CD4-positive, alpha-beta memory T cell (primary cell): Measurements from ENCODE around the gene SCAPER. TPM values are rescaled to one million over a fixed set of nuclear protein-coding genes. Genes with fewer than 3 reads are reported as not detected.
"Not testable (repeated sequence)": the region's sequence is repeated elsewhere in the genome, so short reads cannot be mapped to it uniquely, and the experiment has no call there.

Source experiments
- CTCF ChIA-PET: fragments of 350-600 bp; sonication (Branson Sonifier 250); formaldehyde crosslinking; loops from one replicate; lab custom pipeline; 2021; ENCODE audit warnings: inconsistent platforms; ENCODE audit not compliant: partially characterized antibody; lab: Charles Lee
- POLR2A ChIA-PET: fragments of 350-600 bp; sonication (Branson Sonifier 250); formaldehyde crosslinking; loops from one replicate; lab custom pipeline; 2021; ENCODE audit not compliant: partially characterized antibody; lab: Charles Lee
- DNase-seq, 5 donors: peaks; one replicate each; pipeline versions ENCODE4 v3.0.0 to v3.0.0-alpha.2; 2020 to 2022; ENCODE audit warnings: mixed read lengths in 1 of 5
- H3K27ac ChIP-seq: one replicate; pipeline ENCODE4 v1.7.0; 2013; ENCODE audit warnings: low read depth, low read length
- H3K27me3 ChIP-seq: 2 replicates; pipeline ENCODE4 v1.7.0; 2013; ENCODE audit warnings: mild to moderate bottlenecking, low read length, moderate library complexity; ENCODE audit not compliant: insufficient read depth
- H3K36me3 ChIP-seq: 2 replicates; pipeline ENCODE4 v1.7.0; 2013; ENCODE audit warnings: mild to moderate bottlenecking, low read length, moderate library complexity; ENCODE audit not compliant: insufficient read depth
- H3K4me1 ChIP-seq: 2 replicates; pipeline ENCODE4 v1.7.0; 2013; ENCODE audit warnings: mild to moderate bottlenecking, low read length, moderate library complexity; ENCODE audit not compliant: insufficient read depth
- H3K4me3 ChIP-seq, 2 donors: one replicate each; pipeline ENCODE4 v1.7.0; 2013; ENCODE audit warnings: low read length in 2 of 2, mild to moderate bottlenecking in 1 of 2
- H3K9me3 ChIP-seq, 2 donors: one replicate each; pipeline ENCODE4 v1.7.0; 2013; ENCODE audit warnings: low read length in 2 of 2, control low read depth in 1 of 2; ENCODE audit not compliant: control insufficient read depth in 1 of 2
- H3K27ac Mint-ChIP-seq, 7 donors: one replicate each; pipeline ENCODE4 v1.8.0; 2020 to 2021; ENCODE audit warnings: mixed read lengths in 7 of 7, mild to moderate bottlenecking in 6 of 7, inconsistent platforms in 3 of 7, moderate library complexity in 3 of 7
- H3K27me3 Mint-ChIP-seq, 2 donors: one replicate each; pipeline ENCODE4 v1.8.0; 2020 to 2021; ENCODE audit warnings: mixed read lengths in 2 of 2
- H3K36me3 Mint-ChIP-seq, 2 donors: one replicate each; pipeline ENCODE4 v1.8.0; 2020 to 2021; ENCODE audit warnings: mixed read lengths in 2 of 2, inconsistent platforms in 1 of 2, mild to moderate bottlenecking in 1 of 2
- H3K4me1 Mint-ChIP-seq, 4 donors: one replicate each; pipeline ENCODE4 v1.8.0; 2020 to 2021; ENCODE audit warnings: mixed read lengths in 4 of 4, mild to moderate bottlenecking in 1 of 4
- H3K4me3 Mint-ChIP-seq, 8 donors: one replicate each; pipeline ENCODE4 v1.8.0; 2020 to 2021; ENCODE audit warnings: mixed read lengths in 8 of 8, mild to moderate bottlenecking in 7 of 8, moderate library complexity in 6 of 8, inconsistent platforms in 3 of 8
- H3K9me3 Mint-ChIP-seq, 8 donors: one replicate each; pipeline ENCODE4 v1.8.0; 2020 to 2021; ENCODE audit warnings: mixed read lengths in 8 of 8, mild to moderate bottlenecking in 5 of 8, inconsistent platforms in 3 of 8, moderate library complexity in 1 of 8
- intact Hi-C: fragments of 100-400 bp; cut with micrococcal nuclease; formaldehyde crosslinking; loops from one replicate; pipeline ENCODE4 v1.15.1; 2023
- polyA plus RNA-seq, 2 donors: library from polyadenylated mRNA; unstranded; fragments of 300-500 nt; fragmentation: Illumina TruSeq; gene quantifications; one replicate each; pipeline ENCODE4 v1.2.3, GENCODE V29; 2021
- total RNA-seq, 2 experiments: library from RNA; stranded (reverse); gene quantifications; one replicate each; pipeline ENCODE4 v1.2.3, GENCODE V29; 2021

The SCAPER gene
- total and polyA plus RNA-seq, 4 experiments from 2014 or later: 7.2 to 41.4 (median 34.3) TPM

DNA sequence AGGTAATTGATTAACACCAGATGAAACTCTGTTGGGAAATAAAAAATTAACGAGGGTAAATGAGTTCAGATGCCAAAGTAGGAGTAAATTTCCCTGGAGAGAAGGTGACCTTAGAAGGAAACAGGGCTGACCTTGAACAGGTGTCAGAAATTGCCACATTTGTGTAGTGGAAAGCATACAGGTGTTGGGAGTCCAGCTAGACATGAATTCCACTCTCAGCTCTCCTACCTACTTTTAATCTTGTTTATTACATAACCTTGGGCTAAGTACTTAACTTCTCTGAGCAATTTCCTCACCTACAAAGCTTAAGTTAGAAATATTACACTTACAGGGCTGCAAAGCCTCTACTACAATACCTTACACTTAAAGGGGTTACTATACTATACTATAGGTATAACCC lies 472.5 kb downstream of the SCAPER start:
- no peak overlapping the region for H3K27ac Mint-ChIP-seq
- H3K4me1 Mint-ChIP-seq: peaks cover 0 to 4% (median 0%) of the 10 kb centered on the region in 4 donors
- no peaks in the 10 kb centered on the region for H3K4me1 ChIP-seq
- H3K27ac ChIP-seq: no peak overlapping the region
- CTCF ChIA-PET: interaction anchor here (1.0 kb wide), 1 partner anchor 16 kb away, joined by 3 read pairs; no protein-coding TSS in a partner anchor
- POLR2A ChIA-PET: no interaction called here
- H3K36me3 Mint-ChIP-seq: peaks cover 47 to 62% of the 10 kb centered on the region in 2 donors
- no peaks in the 10 kb centered on the region for H3K9me3 ChIP-seq
- H3K4me3 Mint-ChIP-seq: no peak overlapping the region
- no peaks in the 10 kb centered on the region for H3K27me3 Mint-ChIP-seq
- no peak overlapping the region for H3K4me3 ChIP-seq
- no peaks in the 10 kb centered on the region for H3K36me3 ChIP-seq
- H3K27me3 ChIP-seq: no peaks in the 10 kb centered on the region
- DNase-seq: no peak
- intact Hi-C loops: no loop called here
- H3K9me3 Mint-ChIP-seq: peaks cover 0 to 9% (median 0%) of the 10 kb centered on the region in 8 donors

DNA sequence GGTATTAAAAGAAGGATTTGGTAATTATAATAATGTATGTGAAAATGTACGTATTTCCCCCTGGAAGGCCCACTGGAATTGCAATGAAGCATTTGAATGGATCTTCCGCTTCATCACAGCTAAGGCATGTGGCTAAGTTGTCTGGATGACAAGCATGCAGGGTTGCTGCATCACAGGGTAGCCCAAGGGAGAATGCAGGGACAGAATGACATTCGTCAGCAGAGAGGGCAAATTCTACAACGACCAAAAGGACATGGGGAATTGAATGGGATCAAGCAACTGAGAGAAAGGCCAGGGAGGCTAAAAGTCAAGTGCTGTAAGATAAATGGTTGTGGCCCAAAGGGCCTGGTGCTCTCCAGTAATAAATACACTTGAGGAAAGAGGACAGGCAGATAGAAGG lies 473.2 kb downstream of the SCAPER start:
- POLR2A ChIA-PET: no interaction called here
- Mint-ChIP-seq H3K4me1 (peaks cover 0 to 4% (median 0%) of the 10 kb centered on the region in 4 donors), H3K9me3 (peaks cover 0 to 13% (median 1%) of the 10 kb centered on the region in 8 donors), H3K4me3 (no peak overlapping the region), H3K27ac (no peak overlapping the region), H3K36me3 (peaks cover 48 to 62% of the 10 kb centered on the region in 2 donors), H3K27me3 (no peaks in the 10 kb centered on the region)
- no peak for DNase-seq
- H3K27me3 ChIP-seq: no peaks in the 10 kb centered on the region
- H3K4me1 ChIP-seq: no peaks in the 10 kb centered on the region
- no peaks in the 10 kb centered on the region for H3K36me3 ChIP-seq
- no peaks in the 10 kb centered on the region for H3K9me3 ChIP-seq
- H3K4me3 ChIP-seq: no peak overlapping the region
- no peak overlapping the region for H3K27ac ChIP-seq
- CTCF ChIA-PET: no interaction called here
- intact Hi-C loops: no loop called here

DNA sequence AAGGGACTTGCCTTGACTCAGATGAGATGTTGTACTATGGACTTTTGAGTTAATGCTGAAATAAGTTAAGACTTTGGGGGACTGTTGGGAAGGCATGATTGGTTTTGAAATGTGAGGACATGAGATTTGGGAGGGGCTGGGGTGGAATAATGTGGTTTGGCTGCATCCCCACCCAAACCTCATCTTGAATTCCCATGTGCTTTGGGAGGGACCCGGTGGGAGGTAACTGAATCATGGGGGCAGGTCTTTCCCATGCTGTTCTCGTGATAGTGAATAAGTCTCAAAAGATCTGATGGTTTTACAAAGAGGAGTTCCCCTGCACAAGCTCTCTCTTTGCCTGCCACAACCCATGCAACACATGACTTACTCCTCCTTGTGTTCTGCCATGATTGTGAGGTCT lies 474.4 kb downstream of the SCAPER start:
- H3K4me1 Mint-ChIP-seq, H3K4me3 Mint-ChIP-seq, H3K27me3 ChIP-seq, H3K4me3 ChIP-seq, H3K27ac Mint-ChIP-seq, CTCF ChIA-PET, intact Hi-C loops, H3K36me3 ChIP-seq, DNase-seq, H3K27me3 Mint-ChIP-seq, H3K4me1 ChIP-seq, H3K9me3 ChIP-seq, POLR2A ChIA-PET, H3K27ac ChIP-seq: not testable (repeated sequence)
- H3K36me3 Mint-ChIP-seq: peaks cover 53 to 69% of the 10 kb centered on the region in 2 donors
- peaks cover 0 to 18% (median 3%) of the 10 kb centered on the region in 8 donors for H3K9me3 Mint-ChIP-seq

DNA sequence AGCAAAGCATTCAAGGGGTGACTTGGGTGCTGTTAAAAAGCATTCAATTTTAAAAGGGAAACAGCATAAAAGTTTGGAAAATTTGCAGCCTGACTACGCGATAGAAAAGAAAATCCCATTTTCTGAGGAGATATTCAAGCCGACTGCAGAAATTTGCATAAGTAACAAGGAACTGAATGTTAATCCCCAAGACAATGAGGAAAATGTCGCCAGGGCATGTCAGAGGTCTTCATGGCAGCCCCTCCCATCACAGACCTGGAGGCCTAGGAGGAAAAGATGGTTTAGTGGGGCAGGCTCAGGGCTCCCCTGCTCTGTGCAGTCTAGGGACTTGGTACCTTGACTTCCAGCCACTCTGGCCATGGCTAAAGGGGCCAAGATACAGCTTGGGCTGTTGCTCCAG lies 475.5 kb downstream of the SCAPER start:
- no peak for DNase-seq
- Mint-ChIP-seq H3K4me3 (no peak overlapping the region), H3K9me3 (peaks cover 0 to 20% (median 4%) of the 10 kb centered on the region in 8 donors), H3K27ac (no peak overlapping the region), H3K4me1 (peaks cover 0 to 2% (median 0%) of the 10 kb centered on the region in 4 donors), H3K27me3 (no peaks in the 10 kb centered on the region), H3K36me3 (peaks cover 50 to 74% of the 10 kb centered on the region in 2 donors)
- POLR2A ChIA-PET: no interaction called here
- no peaks in the 10 kb centered on the region for H3K27me3 ChIP-seq
- H3K9me3 ChIP-seq: no peaks in the 10 kb centered on the region
- H3K36me3 ChIP-seq: no peaks in the 10 kb centered on the region
- no peak overlapping the region for H3K27ac ChIP-seq
- no peak overlapping the region for H3K4me3 ChIP-seq
- intact Hi-C loops: no loop called here
- H3K4me1 ChIP-seq: no peaks in the 10 kb centered on the region
- CTCF ChIA-PET: no interaction called here

DNA sequence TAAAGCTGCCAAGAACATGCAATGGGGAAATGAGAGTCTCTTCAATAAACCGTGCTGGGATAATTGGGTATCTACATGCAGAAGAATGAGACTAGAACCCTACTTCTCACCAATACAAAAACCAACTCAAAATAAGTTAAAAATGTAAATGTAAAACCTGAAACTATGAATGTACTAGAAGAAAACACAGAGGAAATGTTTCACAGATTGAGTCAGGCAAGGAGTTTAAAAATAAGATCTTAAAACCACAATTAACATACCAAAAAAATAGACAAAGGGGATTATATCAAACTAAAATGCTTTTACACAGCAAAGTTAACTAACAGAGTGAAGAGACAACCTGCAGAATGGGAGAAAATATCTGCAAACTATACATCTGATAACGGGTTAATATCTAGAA lies 478.2 kb downstream of the SCAPER start:
- Histone ChIP-seq H3K9me3 (no peaks in the 10 kb centered on the region), H3K27ac (no peak overlapping the region), H3K4me1 (no peaks in the 10 kb centered on the region), H3K4me3 (no peak overlapping the region), H3K27me3 (no peaks in the 10 kb centered on the region), H3K36me3 (no peaks in the 10 kb centered on the region)
- H3K4me3 Mint-ChIP-seq: no peak overlapping the region
- DNase-seq: no peak
- H3K4me1 Mint-ChIP-seq: no peaks in the 10 kb centered on the region
- intact Hi-C loops: no loop called here
- H3K9me3 Mint-ChIP-seq: peaks cover 0 to 21% (median 8%) of the 10 kb centered on the region in 8 donors
- no peaks in the 10 kb centered on the region for H3K27me3 Mint-ChIP-seq
- CTCF ChIA-PET: no interaction called here
- H3K27ac Mint-ChIP-seq: no peak overlapping the region
- POLR2A ChIA-PET: no interaction called here
- peaks cover 33 to 62% of the 10 kb centered on the region in 2 donors for H3K36me3 Mint-ChIP-seq

DNA sequence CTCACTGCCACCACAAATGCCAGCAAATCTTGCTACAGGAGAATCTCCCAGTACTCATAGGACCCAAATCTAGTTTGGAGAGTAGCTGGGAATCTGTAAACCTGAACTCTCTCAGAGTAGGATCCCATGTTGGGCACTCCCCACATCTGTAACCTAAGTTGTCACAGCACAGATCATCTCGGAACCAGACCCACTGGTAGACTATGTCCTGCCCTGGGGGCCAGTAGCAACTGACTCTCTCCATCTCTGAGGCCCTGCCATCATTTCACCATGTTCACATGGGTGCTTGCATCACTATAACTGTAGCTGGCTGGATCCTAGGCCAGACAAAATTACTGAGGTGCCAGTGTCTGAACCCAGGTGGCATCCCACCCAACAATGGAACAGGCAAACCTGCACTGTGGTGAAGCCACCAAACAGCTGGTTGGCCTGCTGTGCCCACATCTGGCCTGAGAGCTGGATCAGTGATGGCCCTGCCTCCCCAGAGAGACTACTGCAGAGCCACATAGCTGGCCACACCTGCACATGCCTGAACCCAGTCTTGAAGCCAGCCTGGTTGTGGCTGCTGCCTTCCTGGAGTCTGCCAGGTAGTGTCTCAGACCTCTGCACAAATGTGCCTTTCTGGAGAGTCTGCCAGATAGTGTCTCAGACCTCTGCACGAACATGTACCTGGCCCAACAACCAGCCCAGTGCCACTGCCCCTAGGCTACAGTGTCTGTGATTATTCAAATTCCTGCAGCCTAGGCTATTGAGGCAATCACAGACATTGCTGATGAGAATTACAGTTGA lies 486.6 kb downstream of the SCAPER start:
- H3K4me3 Mint-ChIP-seq: no peak overlapping the region
- H3K4me1 ChIP-seq: no peaks in the 10 kb centered on the region
- no peaks in the 10 kb centered on the region for H3K27me3 Mint-ChIP-seq
- no peak overlapping the region for H3K27ac ChIP-seq
- peaks cover 0 to 3% (median 0%) of the 10 kb centered on the region in 4 donors for H3K4me1 Mint-ChIP-seq
- intact Hi-C loops: no loop called here
- POLR2A ChIA-PET: no interaction called here
- no peak for DNase-seq
- peaks cover 0 to 3% (median under 1%) of the 10 kb centered on the region in 8 donors for H3K9me3 Mint-ChIP-seq
- no peaks in the 10 kb centered on the region for H3K9me3 ChIP-seq
- CTCF ChIA-PET: no interaction called here
- no peaks in the 10 kb centered on the region for H3K36me3 ChIP-seq
- peaks cover 3 to 7% of the 10 kb centered on the region in 2 donors for H3K36me3 Mint-ChIP-seq
- H3K27ac Mint-ChIP-seq: no peak overlapping the region
- H3K27me3 ChIP-seq: no peaks in the 10 kb centered on the region
- no peak overlapping the region for H3K4me3 ChIP-seq

DNA sequence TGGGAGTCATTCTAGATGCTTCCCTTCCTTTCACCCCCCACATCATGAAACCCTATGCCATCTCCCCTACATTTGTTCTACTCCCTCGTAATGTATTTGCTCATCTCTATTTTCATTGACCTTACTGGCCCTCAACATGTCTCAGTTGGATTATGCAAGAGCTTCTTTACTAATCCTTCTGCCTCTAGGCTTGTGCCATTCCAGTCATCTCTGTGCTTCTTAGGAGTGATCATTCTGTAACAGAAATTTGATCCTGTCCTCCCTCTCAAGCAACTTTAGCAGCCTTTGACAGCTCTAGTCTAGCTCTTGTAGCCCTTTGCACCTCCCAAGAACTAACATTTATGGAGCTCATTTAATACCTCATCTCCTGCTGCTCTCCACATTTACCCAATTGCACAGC lies 503.9 kb downstream of the SCAPER start:
- Mint-ChIP-seq H3K4me1 (no peaks in the 10 kb centered on the region), H3K36me3 (peaks cover 32 to 49% of the 10 kb centered on the region in 2 donors), H3K27ac (peak overlapping the region in 1 of 7 donors; percentile 82), H3K27me3 (no peaks in the 10 kb centered on the region), H3K4me3 (no peak overlapping the region), H3K9me3 (no peaks in the 10 kb centered on the region)
- CTCF ChIA-PET: no interaction called here
- H3K4me3 ChIP-seq: no peak overlapping the region
- DNase-seq: no peak
- H3K27ac ChIP-seq: no peak overlapping the region
- POLR2A ChIA-PET: no interaction called here
- no peaks in the 10 kb centered on the region for H3K4me1 ChIP-seq
- H3K27me3 ChIP-seq: no peaks in the 10 kb centered on the region
- H3K36me3 ChIP-seq: no peaks in the 10 kb centered on the region
- no peaks in the 10 kb centered on the region for H3K9me3 ChIP-seq
- intact Hi-C loops: no loop called here
